GM21528 (cell line): Measurements from ENCODE around the gene FBXO41.
A peak's percentile ranks its signal among the peaks of the same experiment; 100 is the strongest.

Source experiments
- ATAC-seq: cut with Tn5 transposase; IDR thresholded peaks from one replicate; pipeline ENCODE4 v1.9.1; 2021; ENCODE audit warnings: mild to moderate bottlenecking, moderate library complexity; ENCODE audit not compliant: unreplicated experiment, low FRiP score

Gene FBXO41

GRCh38 chr2:73250872-73251846, 33.1 kb downstream of the FBXO41 start:
- no peak for ATAC-seq

- no peak for ATAC-seq
Measured at GRCh38 chr2:73249636-73250035, 34.6 kb downstream of the FBXO41 start.

GRCh38 chr2:73246850-73247249, 37.4 kb downstream of the FBXO41 start:
- no peak for ATAC-seq

GRCh38 chr2:73244580-73244979, 39.7 kb downstream of the FBXO41 start:
- ATAC-seq, result no peak

GRCh38 chr2:73243884-73244570, 40.3 kb downstream of the FBXO41 start:
- no peak for ATAC-seq

- ATAC-seq, result no peak
Measured at GRCh38 chr2:73239776-73240175, 44.5 kb downstream of the FBXO41 start.

- ATAC-seq, result no peak
Measured at GRCh38 chr2:73238976-73239375, 45.3 kb downstream of the FBXO41 start.

- no peak for ATAC-seq
Measured at GRCh38 chr2:73238149-73238548, 46.1 kb downstream of the FBXO41 start.

- no peak for ATAC-seq
Measured at GRCh38 chr2:73237168-73237567, 47.1 kb downstream of the FBXO41 start.

GRCh38 chr2:73235315-73236028, 48.8 kb downstream of the FBXO41 start:
- no peak for ATAC-seq

- peak; percentile 68 for ATAC-seq
Measured at GRCh38 chr2:73233932-73234832, 50.1 kb downstream of the FBXO41 start, which contains the start of gene CCT7. TSS of gene CCT7 (plus strand) at chr2:73234308. CDS start at chr2:73234379, 71 bp downstream.

GRCh38 chr2:73233154-73233931, 50.9 kb downstream of the FBXO41 start, which contains the start of gene PRADC1:
TSS of gene PRADC1 (minus strand) at chr2:73233239. CDS start at chr2:73233160, 79 bp downstream.
- ATAC-seq, result peak; percentile 91

- peak; percentile 17 for ATAC-seq
Measured at GRCh38 chr2:73232403-73233153, 51.7 kb downstream of the FBXO41 start.

- ATAC-seq, result no peak
Measured at GRCh38 chr2:73228631-73229030, 55.6 kb downstream of the FBXO41 start.

- ATAC-seq, result no peak
Measured at GRCh38 chr2:73227086-73227485, 57.2 kb downstream of the FBXO41 start.

GRCh38 chr2:73225513-73226360, 58.5 kb downstream of the FBXO41 start:
- no peak for ATAC-seq

GRCh38 chr2:73223821-73224220, 60.5 kb downstream of the FBXO41 start:
- ATAC-seq, result no peak
